Prostate gland (tissue), 2 donors: ENCODE data around the gene PPP1R12C.

Source experiments
- POLR2A ChIP-seq: fragments of 450-650 bp; IDR thresholded peaks from one replicate; pipeline ENCODE4 v1.6.1; 2016; ENCODE audit warnings: antibody characterized with exemption, mild to moderate bottlenecking
- TF ChIP-seq, protein P1 (sequence below), 4 experiments: fragments of 200-600 bp in 2 of 4; fragments of 450-650 bp in 2 of 4; sonication (generic) in 2 of 4; IDR thresholded peaks; 1 replicate in 3 of 4; 2 replicates in 1 of 4; pipeline ENCODE4 v1.5.1; 2016 to 2019; ENCODE audit warnings: antibody characterized with exemption in 4 of 4, mild to moderate bottlenecking in 2 of 4, moderate library complexity in 2 of 4

DNA sequence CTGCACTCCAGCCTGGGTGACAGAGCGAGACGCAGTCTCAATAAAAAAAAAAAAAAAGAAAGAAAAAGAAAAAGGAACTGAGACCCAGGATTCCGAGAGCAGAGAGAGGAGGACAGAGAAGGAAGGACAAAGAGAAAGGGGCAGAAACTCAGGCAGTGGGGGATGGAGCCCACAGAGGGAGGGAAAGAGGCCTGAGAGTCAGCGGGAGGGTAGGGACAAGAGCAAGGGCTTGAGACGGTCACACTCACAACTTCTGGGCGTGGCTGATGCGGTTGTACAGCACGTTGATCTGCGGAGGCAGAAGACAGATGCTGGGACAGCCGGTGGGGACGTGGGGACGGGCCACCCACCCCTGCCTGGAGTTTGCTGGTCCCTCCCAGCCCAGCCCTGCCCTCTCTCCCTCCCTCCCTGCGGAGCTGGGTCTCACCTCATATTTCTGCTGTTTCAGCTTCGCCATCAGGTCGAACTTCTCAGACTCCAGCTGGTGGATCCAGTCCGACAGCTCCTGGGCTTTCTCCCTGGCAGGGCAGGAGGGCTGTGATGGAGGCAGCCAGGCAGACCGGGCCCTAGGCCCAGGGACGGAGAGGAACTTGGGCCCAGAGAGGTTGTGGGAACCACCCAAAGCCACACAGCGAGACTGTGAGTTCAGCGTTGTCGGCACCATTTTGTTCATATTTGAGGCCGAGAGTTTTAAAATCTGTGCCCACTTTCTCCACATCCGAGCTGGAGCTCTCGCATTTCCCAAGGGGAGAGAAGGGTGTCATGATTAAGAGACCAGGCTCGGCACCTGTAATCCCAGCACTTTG is 16.4 kb upstream of the PPP1R12C start:
- TF ChIP-seq, protein P1, sequence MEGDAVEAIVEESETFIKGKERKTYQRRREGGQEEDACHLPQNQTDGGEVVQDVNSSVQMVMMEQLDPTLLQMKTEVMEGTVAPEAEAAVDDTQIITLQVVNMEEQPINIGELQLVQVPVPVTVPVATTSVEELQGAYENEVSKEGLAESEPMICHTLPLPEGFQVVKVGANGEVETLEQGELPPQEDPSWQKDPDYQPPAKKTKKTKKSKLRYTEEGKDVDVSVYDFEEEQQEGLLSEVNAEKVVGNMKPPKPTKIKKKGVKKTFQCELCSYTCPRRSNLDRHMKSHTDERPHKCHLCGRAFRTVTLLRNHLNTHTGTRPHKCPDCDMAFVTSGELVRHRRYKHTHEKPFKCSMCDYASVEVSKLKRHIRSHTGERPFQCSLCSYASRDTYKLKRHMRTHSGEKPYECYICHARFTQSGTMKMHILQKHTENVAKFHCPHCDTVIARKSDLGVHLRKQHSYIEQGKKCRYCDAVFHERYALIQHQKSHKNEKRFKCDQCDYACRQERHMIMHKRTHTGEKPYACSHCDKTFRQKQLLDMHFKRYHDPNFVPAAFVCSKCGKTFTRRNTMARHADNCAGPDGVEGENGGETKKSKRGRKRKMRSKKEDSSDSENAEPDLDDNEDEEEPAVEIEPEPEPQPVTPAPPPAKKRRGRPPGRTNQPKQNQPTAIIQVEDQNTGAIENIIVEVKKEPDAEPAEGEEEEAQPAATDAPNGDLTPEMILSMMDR (IDR thresholded peaks at IDR 0.05): no peak
- no peak for TF ChIP-seq POLR2A
